Measurements from ENCODE around the gene NTRK2. TPM values are rescaled to one million over a fixed set of nuclear protein-coding genes. Genes with fewer than 3 reads are reported as not detected.

NTRK2 gene
- total and polyA plus RNA-seq, 4 donors = 0.26 to 1.4 (median 0.56) TPM

GRCh38 chr9:84947412-84947972 is 278.0 kb downstream of the NTRK2 start:
- H3K4me3 ChIP-seq (ENCODE audit: low read depth in 1 of 3, low read length in 3 of 3) = no peak overlapping the region
- no peak overlapping the region for H3K9ac ChIP-seq (ENCODE audit: low read depth in 1 of 2, low read length in 2 of 2)
- peaks cover 0 to 7% (median 0%) of the 10 kb centered on the region in 4 donors for H3K27me3 ChIP-seq (ENCODE audit: control insufficient read depth in 4 of 4, insufficient read depth in 4 of 4, low read length in 3 of 4)
- H3K27ac ChIP-seq (ENCODE audit: low read depth in 1 of 2, low read length in 2 of 2) = no peak overlapping the region
- no peaks in the 10 kb centered on the region for H3K9me3 ChIP-seq (ENCODE audit: control insufficient read depth in 4 of 4, low read length in 3 of 4)
- TF ChIP-seq, protein P1, sequence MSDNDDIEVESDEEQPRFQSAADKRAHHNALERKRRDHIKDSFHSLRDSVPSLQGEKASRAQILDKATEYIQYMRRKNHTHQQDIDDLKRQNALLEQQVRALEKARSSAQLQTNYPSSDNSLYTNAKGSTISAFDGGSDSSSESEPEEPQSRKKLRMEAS (IDR thresholded peaks at IDR 0.05) = no peak
- TF ChIP-seq JUND (IDR thresholded peaks at IDR 0.05) (no peak), HNF4A (conservative IDR thresholded peaks at IDR 0.05) (no peak), EGR1 (IDR thresholded peaks at IDR 0.05; ENCODE audit: low read depth in 2 of 2) (no peak), RXRA (IDR thresholded peaks at IDR 0.05) (no peak), TAF1 (conservative IDR thresholded peaks at IDR 0.05) (no peak), NR2F2 (IDR thresholded peaks at IDR 0.05) (no peak), RAD21 (IDR thresholded peaks at IDR 0.05) (no peak), FOXA2 (IDR thresholded peaks at IDR 0.05) (no peak), REST (IDR thresholded peaks at IDR 0.05) (no peak), YY1 (IDR thresholded peaks at IDR 0.05) (no peak), ATF3 (IDR thresholded peaks at IDR 0.05) (no peak), GABPA (IDR thresholded peaks at IDR 0.05 in 1 of 2, conservative IDR thresholded peaks at IDR 0.05 in 1 of 2) (no peak), HNF4G (IDR thresholded peaks at IDR 0.05) (no peak), SP1 (IDR thresholded peaks at IDR 0.05) (no peak), FOXA1 (IDR thresholded peaks at IDR 0.05) (no peak)
- TF ChIP-seq, protein P2, sequence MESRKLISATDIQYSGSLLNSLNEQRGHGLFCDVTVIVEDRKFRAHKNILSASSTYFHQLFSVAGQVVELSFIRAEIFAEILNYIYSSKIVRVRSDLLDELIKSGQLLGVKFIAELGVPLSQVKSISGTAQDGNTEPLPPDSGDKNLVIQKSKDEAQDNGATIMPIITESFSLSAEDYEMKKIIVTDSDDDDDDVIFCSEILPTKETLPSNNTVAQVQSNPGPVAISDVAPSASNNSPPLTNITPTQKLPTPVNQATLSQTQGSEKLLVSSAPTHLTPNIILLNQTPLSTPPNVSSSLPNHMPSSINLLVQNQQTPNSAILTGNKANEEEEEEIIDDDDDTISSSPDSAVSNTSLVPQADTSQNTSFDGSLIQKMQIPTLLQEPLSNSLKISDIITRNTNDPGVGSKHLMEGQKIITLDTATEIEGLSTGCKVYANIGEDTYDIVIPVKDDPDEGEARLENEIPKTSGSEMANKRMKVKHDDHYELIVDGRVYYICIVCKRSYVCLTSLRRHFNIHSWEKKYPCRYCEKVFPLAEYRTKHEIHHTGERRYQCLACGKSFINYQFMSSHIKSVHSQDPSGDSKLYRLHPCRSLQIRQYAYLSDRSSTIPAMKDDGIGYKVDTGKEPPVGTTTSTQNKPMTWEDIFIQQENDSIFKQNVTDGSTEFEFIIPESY (IDR thresholded peaks at IDR 0.05) = no peak
- TF ChIP-seq, protein P3, sequence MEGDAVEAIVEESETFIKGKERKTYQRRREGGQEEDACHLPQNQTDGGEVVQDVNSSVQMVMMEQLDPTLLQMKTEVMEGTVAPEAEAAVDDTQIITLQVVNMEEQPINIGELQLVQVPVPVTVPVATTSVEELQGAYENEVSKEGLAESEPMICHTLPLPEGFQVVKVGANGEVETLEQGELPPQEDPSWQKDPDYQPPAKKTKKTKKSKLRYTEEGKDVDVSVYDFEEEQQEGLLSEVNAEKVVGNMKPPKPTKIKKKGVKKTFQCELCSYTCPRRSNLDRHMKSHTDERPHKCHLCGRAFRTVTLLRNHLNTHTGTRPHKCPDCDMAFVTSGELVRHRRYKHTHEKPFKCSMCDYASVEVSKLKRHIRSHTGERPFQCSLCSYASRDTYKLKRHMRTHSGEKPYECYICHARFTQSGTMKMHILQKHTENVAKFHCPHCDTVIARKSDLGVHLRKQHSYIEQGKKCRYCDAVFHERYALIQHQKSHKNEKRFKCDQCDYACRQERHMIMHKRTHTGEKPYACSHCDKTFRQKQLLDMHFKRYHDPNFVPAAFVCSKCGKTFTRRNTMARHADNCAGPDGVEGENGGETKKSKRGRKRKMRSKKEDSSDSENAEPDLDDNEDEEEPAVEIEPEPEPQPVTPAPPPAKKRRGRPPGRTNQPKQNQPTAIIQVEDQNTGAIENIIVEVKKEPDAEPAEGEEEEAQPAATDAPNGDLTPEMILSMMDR (IDR thresholded peaks at IDR 0.05; ENCODE audit: low read depth, low read length, missing input control) = no peak
- DNase-seq (ENCODE audit: low spot score) = no peak
- H3K4me1 ChIP-seq (ENCODE audit: control insufficient read depth in 4 of 4, insufficient read depth in 4 of 4, low read length in 3 of 4) = no peaks in the 10 kb centered on the region
- 84% methylated on average over 5 of the region's 5 CpGs for WGBS
- H3K36me3 ChIP-seq (ENCODE audit: control insufficient read depth in 4 of 4, insufficient read depth in 3 of 4, low read depth in 1 of 4, low read length in 3 of 4) = no peaks in the 10 kb centered on the region
